ENCODE measurements around the gene CDC27.
"Not testable (repeated sequence)": the region's sequence is repeated elsewhere in the genome, so short reads cannot be mapped to it uniquely, and the experiment has no call there.

CDC27 gene

DNA sequence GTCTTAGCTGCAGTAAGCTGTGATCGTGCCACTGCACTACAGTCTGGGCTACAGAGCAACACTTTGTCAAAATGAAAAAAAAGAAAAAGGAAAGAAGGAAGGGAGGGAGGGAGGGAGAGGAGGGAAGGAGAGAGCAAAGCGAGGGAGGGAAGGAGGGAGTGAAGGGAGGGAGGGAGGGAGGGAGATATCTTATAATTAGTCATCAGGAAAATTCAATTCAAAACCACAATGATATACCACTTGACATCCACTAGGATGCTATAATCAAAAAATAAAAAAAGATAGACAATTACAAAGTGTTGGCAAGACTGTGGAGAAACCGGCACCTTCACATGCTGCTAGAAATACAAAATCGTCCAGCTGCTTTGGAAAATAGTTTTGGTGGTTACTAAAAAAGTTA lies 93.8 kb downstream of the CDC27 start:
- Histone ChIP-seq H3K36me3 (replicated peaks) (no peaks in the 10 kb centered on the region), H3K4me3 (ENCODE audit: low read depth, low read length) (no peak overlapping the region), H3K27me3 (replicated peaks) (no peaks in the 10 kb centered on the region), H3K27ac (no peak overlapping the region)
- no peak for DNase-seq
- TF ChIP-seq, protein P1, sequence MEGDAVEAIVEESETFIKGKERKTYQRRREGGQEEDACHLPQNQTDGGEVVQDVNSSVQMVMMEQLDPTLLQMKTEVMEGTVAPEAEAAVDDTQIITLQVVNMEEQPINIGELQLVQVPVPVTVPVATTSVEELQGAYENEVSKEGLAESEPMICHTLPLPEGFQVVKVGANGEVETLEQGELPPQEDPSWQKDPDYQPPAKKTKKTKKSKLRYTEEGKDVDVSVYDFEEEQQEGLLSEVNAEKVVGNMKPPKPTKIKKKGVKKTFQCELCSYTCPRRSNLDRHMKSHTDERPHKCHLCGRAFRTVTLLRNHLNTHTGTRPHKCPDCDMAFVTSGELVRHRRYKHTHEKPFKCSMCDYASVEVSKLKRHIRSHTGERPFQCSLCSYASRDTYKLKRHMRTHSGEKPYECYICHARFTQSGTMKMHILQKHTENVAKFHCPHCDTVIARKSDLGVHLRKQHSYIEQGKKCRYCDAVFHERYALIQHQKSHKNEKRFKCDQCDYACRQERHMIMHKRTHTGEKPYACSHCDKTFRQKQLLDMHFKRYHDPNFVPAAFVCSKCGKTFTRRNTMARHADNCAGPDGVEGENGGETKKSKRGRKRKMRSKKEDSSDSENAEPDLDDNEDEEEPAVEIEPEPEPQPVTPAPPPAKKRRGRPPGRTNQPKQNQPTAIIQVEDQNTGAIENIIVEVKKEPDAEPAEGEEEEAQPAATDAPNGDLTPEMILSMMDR (IDR thresholded peaks at IDR 0.05; ENCODE audit: low read depth, low read length, missing control alignments), result peak; percentile 11
- in situ Hi-C loops (cut with HindIII; ENCODE audit: low pct_ligation_motif_present, low sequenced_read_pairs), result no loop called here

DNA sequence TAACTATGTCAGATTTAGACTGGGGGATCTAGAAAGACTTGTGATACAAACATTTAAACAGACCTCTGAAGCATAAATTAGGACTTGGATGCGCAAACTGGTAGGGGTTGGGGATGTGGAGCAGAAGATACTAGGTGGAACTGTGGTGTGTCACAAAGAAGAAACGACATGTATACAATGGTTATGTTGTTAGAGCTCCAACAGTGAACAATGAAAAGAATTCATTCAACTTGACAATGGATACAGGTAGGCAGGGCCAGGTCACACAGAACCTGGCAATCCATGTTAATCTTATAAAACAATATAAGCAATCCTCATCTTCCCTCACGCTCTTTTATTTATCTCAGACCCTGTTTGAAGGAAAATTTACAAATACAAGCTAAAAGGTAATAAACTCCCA lies 102.0 kb downstream of the CDC27 start:
- DNase-seq, result no peak
- in situ Hi-C loops (cut with HindIII; ENCODE audit: low pct_ligation_motif_present, low sequenced_read_pairs), result no loop called here
- H3K27ac ChIP-seq, result no peak overlapping the region
- no peak overlapping the region for H3K4me3 ChIP-seq (ENCODE audit: low read depth, low read length)
- TF ChIP-seq, protein P1 (IDR thresholded peaks at IDR 0.05; ENCODE audit: low read depth, low read length, missing control alignments), result no peak
- H3K36me3 ChIP-seq (replicated peaks), result no peaks in the 10 kb centered on the region
- H3K27me3 ChIP-seq (replicated peaks), result no peaks in the 10 kb centered on the region

DNA sequence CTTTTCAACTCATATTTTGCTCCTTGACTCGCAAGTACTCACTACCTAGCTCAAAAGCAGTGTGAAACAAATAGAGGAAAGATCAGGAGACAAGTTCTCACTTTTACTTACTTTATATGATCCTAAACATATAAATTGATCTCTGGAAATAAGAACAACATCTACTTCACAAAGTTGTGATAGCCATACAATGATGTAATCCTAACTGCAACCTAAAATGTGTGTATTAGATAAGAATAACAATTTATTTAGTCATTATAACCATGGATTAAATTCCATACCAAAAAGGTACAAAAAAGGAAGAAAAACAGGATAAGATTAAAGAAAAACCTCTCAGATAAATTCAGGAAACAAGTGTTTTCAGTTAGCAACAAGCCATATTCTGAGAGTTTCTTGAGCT lies 103.4 kb downstream of the CDC27 start:
- no peaks in the 10 kb centered on the region for H3K36me3 ChIP-seq (replicated peaks)
- no peak overlapping the region for H3K4me3 ChIP-seq (ENCODE audit: low read depth, low read length)
- in situ Hi-C loops (cut with HindIII; ENCODE audit: low pct_ligation_motif_present, low sequenced_read_pairs), result no loop called here
- H3K27ac ChIP-seq, result no peak overlapping the region
- no peaks in the 10 kb centered on the region for H3K27me3 ChIP-seq (replicated peaks)
- no peak for DNase-seq
- TF ChIP-seq, protein P1 (IDR thresholded peaks at IDR 0.05; ENCODE audit: low read depth, low read length, missing control alignments), result no peak

DNA sequence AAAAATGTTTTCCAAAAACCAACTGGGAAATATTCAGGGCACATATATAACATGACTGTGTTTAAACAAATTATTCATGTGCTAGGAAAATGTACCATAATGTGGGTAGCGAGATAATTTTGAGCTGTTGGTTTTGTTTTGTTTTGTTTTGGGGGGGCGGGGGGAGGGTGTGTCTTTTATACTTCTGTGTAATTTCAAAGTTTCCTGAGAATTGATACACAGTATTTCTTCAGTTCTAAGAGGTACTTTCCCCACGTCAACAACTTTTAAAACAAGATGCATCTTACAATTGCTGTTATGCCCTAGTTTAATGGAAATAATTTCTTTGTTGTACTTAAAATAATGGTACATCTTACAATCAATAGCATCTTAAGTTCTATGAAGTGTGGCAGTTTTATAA lies 110.3 kb downstream of the CDC27 start:
- in situ Hi-C loops (cut with HindIII; ENCODE audit: low pct_ligation_motif_present, low sequenced_read_pairs), result no loop called here
- TF ChIP-seq, protein P1 (IDR thresholded peaks at IDR 0.05; ENCODE audit: low read depth, low read length, missing control alignments), result no peak
- Histone ChIP-seq H3K36me3 (replicated peaks) (no peaks in the 10 kb centered on the region), H3K4me3 (ENCODE audit: low read depth, low read length) (no peak overlapping the region), H3K27me3 (replicated peaks) (no peaks in the 10 kb centered on the region), H3K27ac (no peak overlapping the region)
- no peak for DNase-seq

DNA sequence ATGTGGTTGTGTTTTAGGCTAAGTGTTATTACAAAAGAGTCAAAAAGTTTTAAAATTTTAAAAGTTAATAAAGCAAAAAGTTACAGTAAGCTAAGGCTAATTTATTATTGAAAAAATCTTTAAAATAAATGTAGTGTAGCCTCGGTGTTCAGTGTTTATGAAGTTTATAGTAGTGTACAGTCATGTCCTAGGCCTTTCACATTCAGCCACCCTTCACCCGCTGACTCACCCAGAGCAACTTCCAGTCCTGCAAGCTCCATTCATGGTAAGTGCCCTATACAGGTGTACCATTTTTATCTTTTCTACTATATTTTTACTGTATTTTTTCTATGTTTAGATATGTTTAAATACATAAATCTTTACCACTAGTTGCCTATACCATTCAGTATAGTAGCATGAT lies 111.5 kb downstream of the CDC27 start:
- in situ Hi-C loops (cut with HindIII; ENCODE audit: low pct_ligation_motif_present, low sequenced_read_pairs), result no loop called here
- TF ChIP-seq, protein P1 (IDR thresholded peaks at IDR 0.05; ENCODE audit: low read depth, low read length, missing control alignments), result no peak

DNA sequence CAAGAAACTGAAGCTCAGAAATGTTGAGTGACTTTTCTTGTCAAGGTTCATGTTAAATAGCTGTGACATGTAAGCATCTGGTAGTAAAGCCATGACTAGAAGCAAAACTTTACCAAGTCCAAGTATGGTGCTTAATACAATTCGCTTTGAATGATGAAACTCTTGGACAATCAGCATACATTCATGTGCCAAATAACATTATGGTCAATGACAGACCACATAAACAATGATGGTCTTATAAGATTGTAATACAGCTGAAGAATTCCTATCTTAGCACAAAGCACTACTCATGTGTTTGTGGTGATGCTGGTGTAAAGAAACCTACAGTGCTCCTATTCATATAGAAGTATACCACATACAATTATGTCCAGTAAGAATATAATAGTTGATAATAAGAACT lies 112.9 kb downstream of the CDC27 start:
- no peaks in the 10 kb centered on the region for H3K36me3 ChIP-seq (replicated peaks)
- H3K27ac ChIP-seq, result no peak overlapping the region
- no peaks in the 10 kb centered on the region for H3K27me3 ChIP-seq (replicated peaks)
- TF ChIP-seq, protein P1 (IDR thresholded peaks at IDR 0.05; ENCODE audit: low read depth, low read length, missing control alignments), result no peak
- in situ Hi-C loops (cut with HindIII; ENCODE audit: low pct_ligation_motif_present, low sequenced_read_pairs), result no loop called here
- no peak for DNase-seq
- no peak overlapping the region for H3K4me3 ChIP-seq (ENCODE audit: low read depth, low read length)

More for the DNA sequence above, 111.5 kb downstream of the CDC27 start:
- Histone ChIP-seq H3K36me3 (replicated peaks) (no peaks in the 10 kb centered on the region), H3K27ac (no peak overlapping the region), H3K4me3 (ENCODE audit: low read depth, low read length) (no peak overlapping the region), H3K27me3 (replicated peaks) (no peaks in the 10 kb centered on the region)
- DNase-seq, result peak; percentile 41

DNA sequence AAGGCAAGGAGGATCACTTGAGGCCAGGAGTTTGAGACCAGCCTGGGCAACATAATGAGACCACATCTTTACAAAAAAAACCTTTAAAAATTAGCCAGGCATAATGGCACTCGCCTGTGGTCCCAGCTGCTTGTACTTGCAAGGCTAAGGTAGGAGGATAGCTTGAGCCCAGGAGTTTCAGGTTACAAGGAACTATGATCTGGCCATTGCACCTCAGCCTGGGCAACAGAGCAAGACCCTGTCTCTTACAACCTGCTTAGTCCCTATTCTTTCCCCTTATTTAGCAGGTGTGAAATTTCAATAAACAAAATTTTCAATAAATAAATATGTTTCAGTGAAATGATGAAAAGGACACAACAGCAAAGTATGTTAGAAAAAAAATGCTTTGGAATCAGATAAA lies 114.7 kb downstream of the CDC27 start:
- H3K27me3 ChIP-seq (replicated peaks); H3K27ac ChIP-seq; DNase-seq; H3K36me3 ChIP-seq (replicated peaks); H3K4me3 ChIP-seq (ENCODE audit: low read depth, low read length); in situ Hi-C loops (cut with HindIII; ENCODE audit: low pct_ligation_motif_present, low sequenced_read_pairs): not testable (repeated sequence)

DNA sequence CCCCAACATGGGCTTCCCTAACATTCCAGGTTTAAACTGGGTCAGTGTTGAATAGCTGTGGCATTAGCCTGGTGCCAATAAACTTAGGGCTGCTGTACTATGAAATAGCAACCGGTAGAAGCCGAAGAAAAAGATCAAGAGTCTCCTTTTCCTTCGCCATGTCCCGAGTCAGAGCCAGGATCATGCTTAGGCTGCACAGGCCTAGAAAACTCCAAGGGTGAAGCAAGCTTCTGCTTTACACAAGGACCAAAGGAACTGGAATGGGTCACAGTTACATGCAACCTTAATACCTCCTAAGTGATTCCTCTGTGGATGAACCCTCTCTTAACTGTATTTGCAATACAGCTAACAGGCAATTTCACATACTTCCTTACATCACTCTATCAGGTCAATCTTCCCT lies 115.5 kb downstream of the CDC27 start:
- in situ Hi-C loops (cut with HindIII; ENCODE audit: low pct_ligation_motif_present, low sequenced_read_pairs); H3K36me3 ChIP-seq (replicated peaks); DNase-seq; H3K27me3 ChIP-seq (replicated peaks); H3K27ac ChIP-seq; H3K4me3 ChIP-seq (ENCODE audit: low read depth, low read length): not testable (repeated sequence)

Measured in brain microvascular endothelial cell (primary cell).